HepG2 (cell line): ENCODE results near the gene SIAH3. TPM values are rescaled to one million over a fixed set of nuclear protein-coding genes. Genes with fewer than 3 reads are reported as not detected.

Experiments used
- ATAC-seq: fragments of 200-7000 bp; cut with Tn5 transposase; 3 replicates; pipeline ENCODE4 v1.9.1; 2020; ENCODE audit warnings: mild to moderate bottlenecking, moderate library complexity
- BruUV-seq: library from RNA; stranded (reverse); fragments of 400-500 nt; replicated peaks from 2 replicates; lab custom pipeline; 2021; lab: Mats Ljungman, UMichigan
- CTCF ChIA-PET: fragments of 300-600 bp; formaldehyde crosslinking; extraction: SDS; loops from one replicate; lab custom pipeline; 2021; ENCODE audit warnings: low total read pairs, inconsistent platforms, low intra/inter-chr PET ratio; lab: Yijun Ruan, JAX
- POLR2A ChIA-PET: fragments of 350-600 bp; sonication (Branson Sonifier 250); formaldehyde crosslinking; loops from one replicate; lab custom pipeline; 2020; ENCODE audit warnings: antibody characterized with exemption, inconsistent platforms; lab: Yijun Ruan, JAX
- DNase-seq: peaks from one replicate; pipeline ENCODE4 v3.0.0-alpha.2; 2015; ENCODE audit warnings: low spot score
- FAIRE-seq: peaks from 3 replicates; lab custom pipeline; 2011; peaks lifted over from hg19 to GRCh38; lab: Jason Lieb, UNC
- H2AFZ ChIP-seq: one replicate; pipeline ENCODE4 v1.6.1; 2011; ENCODE audit warnings: low read length, inconsistent platforms
- H3K27ac ChIP-seq: fragments of 300-600 bp; 3 replicates; pipeline ENCODE4 v1.8.0; 2011; ENCODE audit warnings: mixed run types, mild to moderate bottlenecking, mixed read lengths, low read length, inconsistent platforms; ENCODE audit not compliant: insufficient read depth; ENCODE audit errors: extremely low read length
- H3K27me3 ChIP-seq, 2 experiments: fragments of 200-600 bp in 1 of 2; 2 replicates in 1 of 2; 3 replicates in 1 of 2; pipeline versions ENCODE4 v1.6.0 to v1.8.0; 2011; ENCODE audit warnings: low read length in 2 of 2, mild to moderate bottlenecking in 2 of 2, moderate library complexity in 2 of 2, inconsistent platforms in 1 of 2; ENCODE audit not compliant: insufficient read depth in 2 of 2, control insufficient read depth in 1 of 2
- H3K36me3 ChIP-seq, 2 experiments: fragments of 200-600 bp in 1 of 2; replicated peaks in 1 of 2; 2 replicates in 1 of 2; 3 replicates in 1 of 2; pipeline versions ENCODE4 v1.5.1 to v1.8.0; 2011; ENCODE audit warnings: low read length in 2 of 2, inconsistent platforms in 1 of 2; ENCODE audit not compliant: insufficient read depth in 2 of 2, control insufficient read depth in 1 of 2
- H3K4me1 ChIP-seq: 2 replicates; pipeline ENCODE4 v1.5.1; 2012; ENCODE audit warnings: low read length, inconsistent platforms; ENCODE audit not compliant: insufficient read depth
- H3K4me2 ChIP-seq: 2 replicates; pipeline ENCODE4 v1.6.0; 2011; ENCODE audit warnings: low read depth, low read length, inconsistent platforms
- H3K4me3 ChIP-seq, 3 experiments: fragments of 200-600 bp in 1 of 3; sonication (generic), shearing (Covaris generic) in 1 of 3; replicated peaks in 1 of 3; 2 replicates each; pipeline ENCODE4 v1.5.1; 2011 to 2016; ENCODE audit warnings: low read length in 3 of 3, inconsistent platforms in 2 of 3, low read depth in 2 of 3, mild to moderate bottlenecking in 2 of 3, control low read depth in 1 of 3, mixed read lengths in 1 of 3; ENCODE audit not compliant: insufficient read depth in 1 of 3
- H3K79me2 ChIP-seq: one replicate; pipeline ENCODE4 v1.6.1; 2011; ENCODE audit warnings: low read length, inconsistent platforms; ENCODE audit not compliant: insufficient read depth
- H3K9ac ChIP-seq: 2 replicates; pipeline ENCODE4 v1.6.0; 2011; ENCODE audit warnings: mild to moderate bottlenecking, low read depth, low read length, inconsistent platforms; ENCODE audit not compliant: insufficient read depth
- H3K9me3 ChIP-seq: 2 replicates; pipeline ENCODE4 v1.5.1; 2012; ENCODE audit warnings: mild to moderate bottlenecking, low read length
- H4K20me1 ChIP-seq: 2 replicates; pipeline ENCODE4 v1.6.0; 2011; ENCODE audit warnings: inconsistent platforms, mild to moderate bottlenecking, low read length, moderate library complexity; ENCODE audit not compliant: insufficient read depth
- AGO2 ChIP-seq: fragments of 200-400 bp; formaldehyde crosslinking; optimal IDR thresholded peaks from 2 replicates; pipeline ENCODE3; 2017; ENCODE audit warnings: mild to moderate bottlenecking, low read depth, low read length, moderate library complexity
- CCAR2 ChIP-seq: fragments of 200-400 bp; formaldehyde crosslinking; optimal IDR thresholded peaks from 2 replicates; pipeline ENCODE3; 2018; ENCODE audit warnings: low read depth, mild to moderate bottlenecking, low read length, moderate library complexity
- HOXA9 ChIP-seq: sonication (generic); formaldehyde crosslinking; IDR thresholded peaks from 2 replicates; pipeline ENCODE4 v1.8.1; 2022; ENCODE audit warnings: missing genetic modification reagents, mild to moderate bottlenecking, moderate library complexity, borderline replicate concordance
- PHF5A ChIP-seq: IDR thresholded peaks from one replicate; pipeline ENCODE4 v1.6.1; 2018; ENCODE audit warnings: low read depth, missing genetic modification reagents; ENCODE audit not compliant: unreplicated experiment
- SOX13 ChIP-seq, 3 experiments: fragments of 450-650 bp in 1 of 3; sonication (generic) in 1 of 3; formaldehyde crosslinking in 1 of 3; IDR thresholded peaks in 2 of 3; conservative IDR thresholded peaks in 1 of 3; 2 replicates each; pipeline versions ENCODE4 v1.5.0 to v1.6.1; 2016 to 2020; ENCODE audit warnings: antibody characterized with exemption in 1 of 3, mild to moderate bottlenecking in 1 of 3, missing compliant biosample characterization in 1 of 3, missing genetic modification reagents in 1 of 3, moderate library complexity in 1 of 3
- SP2 ChIP-seq: sonication (generic); formaldehyde crosslinking; IDR thresholded peaks from 2 replicates; pipeline ENCODE4 v1.5.1; 2020; ENCODE audit warnings: mild to moderate bottlenecking, missing genetic modification reagents
- TCF12 ChIP-seq, 2 experiments: fragments of 450-650 bp in 1 of 2; sonication (generic) in 1 of 2; formaldehyde crosslinking in 1 of 2; IDR thresholded peaks; 2 replicates each; pipeline versions ENCODE4 v1.6.1 to v1.8.0; 2017 to 2022; ENCODE audit warnings: antibody characterized with exemption in 1 of 2, mild to moderate bottlenecking in 1 of 2, missing genetic modification reagents in 1 of 2, moderate library complexity in 1 of 2
- ZBTB39 ChIP-seq: sonication (generic); formaldehyde crosslinking; IDR thresholded peaks from 2 replicates; pipeline ENCODE4 v1.5.0; 2020; ENCODE audit warnings: missing genetic modification reagents
- ZNF775 ChIP-seq: sonication (generic); formaldehyde crosslinking; IDR thresholded peaks from 2 replicates; pipeline ENCODE4 v1.4.0; 2020; ENCODE audit warnings: missing genetic modification reagents, mild to moderate bottlenecking, moderate library complexity, borderline replicate concordance
- WGBS: methylation state at CpG from one replicate; pipeline ENCODE4 v1.1.6; 2017; ENCODE audit warnings: low lambda C conversion rate; 5-methylcytosine and 5-hydroxymethylcytosine counted together
- in situ Hi-C: cut with HindIII; loops from 2 replicates; pipeline ENCODE4 v1.10.0; 2017; ENCODE audit warnings: low pct_unique_long_range_greater_than_20kb; ENCODE audit not compliant: extremely low pct_ligation_motif_present
- intact Hi-C: fragments of 100-400 bp; cut with micrococcal nuclease; formaldehyde crosslinking; loops from one replicate; pipeline ENCODE4 v1.10.0; 2022; ENCODE audit not compliant: unreplicated experiment
- polyA plus RNA-seq, 8 experiments: library from polyadenylated mRNA; depleted of rRNA in 3 of 8; stranded (reverse) in 7 of 8; unstranded in 1 of 8; fragments of >200 nt; fragmentation: Illumina TruSeq in 4 of 8; extraction: Trizol in 4 of 8; gene quantifications; 2 replicates each; pipeline versions ENCODE4 v1.2.1 to v1.2.3, GENCODE V29; 2011 to 2016; ENCODE audit warnings: low read depth in 4 of 8, missing spikeins in 1 of 8, mixed read lengths in 1 of 8; ENCODE audit not compliant: insufficient read depth in 1 of 8
- total RNA-seq, 5 experiments: library from RNA; depleted of rRNA; stranded (reverse); fragments of >200 nt; fragmentation: Illumina TruSeq; extraction: Trizol; gene quantifications; 2 replicates each; pipeline ENCODE4 v1.2.3, GENCODE V29; 2016; ENCODE audit warnings: low read depth in 1 of 5
- TF ChIP-seq, protein P1 (sequence below): sonication (generic); formaldehyde crosslinking; IDR thresholded peaks from 2 replicates; pipeline ENCODE4 v1.5.0; 2020; ENCODE audit warnings: mild to moderate bottlenecking, missing genetic modification reagents
- TF ChIP-seq, protein P2 (sequence below): conservative IDR thresholded peaks from 2 replicates; pipeline ENCODE4 v1.6.1; 2018; ENCODE audit warnings: missing genetic modification reagents

SIAH3 gene
- total and polyA plus RNA-seq, 2 of the 13 experiments (the other 11 are each of a cell fraction or from before 2014, with no cell fraction given): not detected

GRCh38 chr13:45846681-45847080 lies 4.9 kb downstream of the SIAH3 start (continued):
- no peak for TF ChIP-seq SOX13 (IDR thresholded peaks at IDR 0.05)
- TF ChIP-seq SOX13 (CRISPR knock-in tag; conservative IDR thresholded peaks at IDR 0.05 in 1 of 2, IDR thresholded peaks at IDR 0.05 in 1 of 2): no peak
- no peak for TF ChIP-seq PHF5A (CRISPR knock-in tag)
- TF ChIP-seq, all 625 proteins: peak for 0

DNA sequence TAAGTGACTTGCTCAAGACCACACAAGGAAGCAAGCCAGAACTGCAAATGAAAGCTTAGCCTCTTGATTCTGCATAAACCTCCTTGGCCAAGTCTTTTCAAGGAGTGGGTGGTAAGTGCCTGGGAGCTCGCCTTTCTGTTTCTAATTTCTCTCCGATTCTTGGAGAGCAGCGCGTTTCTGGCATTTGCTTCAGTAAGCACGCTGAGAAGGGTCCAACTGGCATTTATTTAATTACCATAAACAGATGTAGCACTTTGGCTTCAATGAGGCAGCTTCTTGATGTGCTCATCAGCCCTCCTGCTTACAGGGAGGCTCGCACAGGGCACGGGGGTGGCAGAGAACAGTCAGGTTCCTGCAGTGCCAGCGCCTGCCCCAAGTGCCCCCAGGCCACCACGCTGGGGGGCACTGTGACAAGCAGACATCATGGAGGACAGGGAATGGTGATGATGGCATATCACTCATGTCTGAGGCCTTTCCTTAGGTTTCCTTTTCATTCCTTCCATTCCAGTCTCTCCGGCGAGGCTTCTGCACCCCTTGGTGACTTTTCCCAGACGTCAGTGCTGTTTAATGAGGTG lies 13.3 kb downstream of the SIAH3 start:
- DNase-seq (no peak), ATAC-seq (no peak), FAIRE-seq (no peak)
- 34% methylated on average over 9 of the region's 12 CpGs for WGBS
- H3K36me3 ChIP-seq: no peaks in the 10 kb centered on the region
- H3K79me2 ChIP-seq: no peaks in the 10 kb centered on the region
- POLR2A ChIA-PET: no interaction called here
- H3K9me3 ChIP-seq: no peaks in the 10 kb centered on the region
- no peak overlapping the region for H3K4me2 ChIP-seq
- peaks cover 0 to 13% of the 10 kb centered on the region in 2 experiments; a peak in 1 of 5 replicates for H3K27me3 ChIP-seq
- intact Hi-C loops (no loop called here), in situ Hi-C loops (no loop called here)
- no peak overlapping the region for H3K4me3 ChIP-seq
- no peak overlapping the region for H2AFZ ChIP-seq
- no peaks in the 10 kb centered on the region for H4K20me1 ChIP-seq
- no peak overlapping the region for H3K27ac ChIP-seq
- BruUV-seq: no TSS peak
- H3K9ac ChIP-seq: no peak overlapping the region
- CTCF ChIA-PET: no interaction called here
- no peaks in the 10 kb centered on the region for H3K4me1 ChIP-seq
- TF ChIP-seq CCAR2 (no peak), SP2 (CRISPR knock-in tag) (no peak), ZNF775 (CRISPR knock-in tag) (no peak), ZBTB39 (CRISPR knock-in tag) (no peak), HOXA9 (CRISPR knock-in tag) (no peak), AGO2 (no peak), TCF12 (IDR thresholded peaks at IDR 0.05) (no peak), TCF12 (CRISPR knock-in tag; IDR thresholded peaks at IDR 0.05) (no peak)
- TF ChIP-seq, protein P1, sequence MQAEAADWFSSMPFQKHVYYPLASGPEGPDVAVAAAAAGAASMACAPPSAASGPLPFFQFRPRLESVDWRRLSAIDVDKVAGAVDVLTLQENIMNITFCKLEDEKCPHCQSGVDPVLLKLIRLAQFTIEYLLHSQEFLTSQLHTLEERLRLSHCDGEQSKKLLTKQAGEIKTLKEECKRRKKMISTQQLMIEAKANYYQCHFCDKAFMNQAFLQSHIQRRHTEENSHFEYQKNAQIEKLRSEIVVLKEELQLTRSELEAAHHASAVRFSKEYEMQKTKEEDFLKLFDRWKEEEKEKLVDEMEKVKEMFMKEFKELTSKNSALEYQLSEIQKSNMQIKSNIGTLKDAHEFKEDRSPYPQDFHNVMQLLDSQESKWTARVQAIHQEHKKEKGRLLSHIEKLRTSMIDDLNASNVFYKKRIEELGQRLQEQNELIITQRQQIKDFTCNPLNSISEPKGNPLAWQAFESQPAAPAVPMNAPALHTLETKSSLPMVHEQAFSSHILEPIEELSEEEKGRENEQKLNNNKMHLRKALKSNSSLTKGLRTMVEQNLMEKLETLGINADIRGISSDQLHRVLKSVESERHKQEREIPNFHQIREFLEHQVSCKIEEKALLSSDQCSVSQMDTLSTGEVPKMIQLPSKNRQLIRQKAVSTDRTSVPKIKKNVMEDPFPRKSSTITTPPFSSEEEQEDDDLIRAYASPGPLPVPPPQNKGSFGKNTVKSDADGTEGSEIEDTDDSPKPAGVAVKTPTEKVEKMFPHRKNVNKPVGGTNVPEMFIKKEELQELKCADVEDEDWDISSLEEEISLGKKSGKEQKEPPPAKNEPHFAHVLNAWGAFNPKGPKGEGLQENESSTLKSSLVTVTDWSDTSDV (CRISPR knock-in tag): no peak
- TF ChIP-seq, protein P2, sequence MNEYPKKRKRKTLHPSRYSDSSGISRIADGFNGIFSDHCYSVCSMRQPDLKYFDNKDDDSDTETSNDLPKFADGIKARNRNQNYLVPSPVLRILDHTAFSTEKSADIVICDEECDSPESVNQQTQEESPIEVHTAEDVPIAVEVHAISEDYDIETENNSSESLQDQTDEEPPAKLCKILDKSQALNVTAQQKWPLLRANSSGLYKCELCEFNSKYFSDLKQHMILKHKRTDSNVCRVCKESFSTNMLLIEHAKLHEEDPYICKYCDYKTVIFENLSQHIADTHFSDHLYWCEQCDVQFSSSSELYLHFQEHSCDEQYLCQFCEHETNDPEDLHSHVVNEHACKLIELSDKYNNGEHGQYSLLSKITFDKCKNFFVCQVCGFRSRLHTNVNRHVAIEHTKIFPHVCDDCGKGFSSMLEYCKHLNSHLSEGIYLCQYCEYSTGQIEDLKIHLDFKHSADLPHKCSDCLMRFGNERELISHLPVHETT: no peak
